HG03066 (cell line): ENCODE measurements around the gene FRMD5.
"Not testable (repeated sequence)": the region's sequence is repeated elsewhere in the genome, so short reads cannot be mapped to it uniquely, and the experiment has no call there.

Source experiments
- ATAC-seq: cut with Tn5 transposase; IDR thresholded peaks from one replicate; pipeline ENCODE4 v1.9.1; 2021; ENCODE audit warnings: low read depth; ENCODE audit not compliant: unreplicated experiment

FRMD5 gene

DNA sequence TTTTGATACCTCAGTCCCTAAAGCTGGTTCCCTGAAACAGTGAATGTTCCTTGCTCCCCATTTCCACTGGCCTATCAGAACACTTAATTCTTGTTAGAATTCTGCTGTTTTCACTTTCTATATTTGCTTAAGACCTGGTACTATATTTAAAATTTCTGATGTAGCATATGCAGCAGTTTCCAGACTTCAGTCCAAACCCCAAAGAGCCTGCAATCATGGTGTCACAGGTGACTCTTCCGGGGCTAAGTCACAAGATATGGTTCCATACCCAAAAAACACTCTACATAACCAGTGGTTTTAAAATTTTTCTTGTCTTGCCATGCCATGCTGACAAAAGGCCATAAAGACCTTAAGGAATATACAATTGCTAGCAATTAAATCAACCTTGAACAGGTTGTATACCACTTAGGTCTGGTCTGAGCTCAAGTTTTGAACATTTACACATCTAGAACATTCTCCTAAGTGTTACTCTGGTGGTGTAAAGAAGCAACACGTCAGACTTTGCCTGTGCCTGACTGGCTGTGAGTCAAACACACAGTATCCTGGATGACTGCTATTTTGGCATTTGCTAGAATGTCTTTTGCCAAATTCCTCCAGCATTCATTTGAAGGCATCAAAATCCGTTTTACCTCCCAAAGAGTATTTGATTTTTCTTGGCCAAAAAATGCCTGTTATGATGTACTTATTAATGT lies 160.0 kb downstream of the FRMD5 start:
- no peak for ATAC-seq

DNA sequence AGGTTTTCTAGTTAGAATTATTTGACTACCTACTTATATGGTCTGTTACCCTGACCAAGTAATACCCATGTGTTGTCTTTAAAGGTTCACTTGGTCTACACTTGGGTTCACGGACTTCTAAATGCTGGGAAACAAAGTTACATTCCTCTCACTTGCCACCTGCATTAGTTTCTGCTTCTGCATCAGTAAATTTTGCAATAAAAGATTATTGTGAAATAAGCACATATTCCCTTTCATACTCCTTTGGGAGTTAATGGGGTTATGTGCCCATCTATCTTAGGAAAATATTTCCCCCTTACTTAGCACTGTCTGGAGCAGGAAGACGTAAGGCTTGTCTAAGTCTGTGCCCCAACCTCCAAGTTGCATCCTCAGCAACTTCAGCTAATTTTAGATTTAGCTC lies 160.7 kb downstream of the FRMD5 start:
- ATAC-seq = no peak

DNA sequence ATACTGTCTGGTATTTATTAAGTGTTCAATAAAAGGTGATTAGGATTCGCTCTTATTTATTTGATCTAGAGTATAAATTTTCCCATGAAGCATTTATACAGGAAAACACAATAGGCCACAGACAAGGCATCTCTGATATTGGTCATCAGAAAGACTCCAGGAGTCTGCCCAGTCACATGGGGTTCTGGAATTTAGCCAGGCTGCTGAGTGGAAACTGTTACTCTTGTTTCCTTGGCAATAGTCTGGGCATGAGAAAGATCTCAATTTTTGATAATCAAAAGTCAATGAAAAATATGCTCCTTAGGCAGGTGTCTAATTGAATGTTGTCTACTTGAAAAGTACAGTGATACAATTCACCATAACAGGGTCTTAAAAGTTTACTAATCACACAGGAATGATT lies 161.2 kb downstream of the FRMD5 start:
- no peak for ATAC-seq

DNA sequence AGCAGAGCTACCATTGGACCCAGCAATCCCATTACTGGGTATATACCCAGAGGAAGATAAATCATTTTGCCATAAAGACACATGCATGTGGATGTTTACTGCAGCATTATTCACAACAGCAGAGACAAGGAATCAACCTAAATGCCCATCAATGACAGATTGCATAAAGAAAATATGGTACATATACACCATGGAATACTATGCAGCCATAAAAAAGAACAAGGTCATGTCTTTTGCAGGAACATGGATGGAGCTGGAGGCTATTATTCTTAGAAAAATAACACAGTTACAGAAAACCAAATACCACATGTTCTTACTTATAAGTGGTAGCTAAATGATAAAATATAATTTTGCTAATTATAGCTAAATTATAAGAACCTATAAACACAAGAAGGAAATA lies 162.3 kb downstream of the FRMD5 start:
- ATAC-seq = not testable (repeated sequence)

DNA sequence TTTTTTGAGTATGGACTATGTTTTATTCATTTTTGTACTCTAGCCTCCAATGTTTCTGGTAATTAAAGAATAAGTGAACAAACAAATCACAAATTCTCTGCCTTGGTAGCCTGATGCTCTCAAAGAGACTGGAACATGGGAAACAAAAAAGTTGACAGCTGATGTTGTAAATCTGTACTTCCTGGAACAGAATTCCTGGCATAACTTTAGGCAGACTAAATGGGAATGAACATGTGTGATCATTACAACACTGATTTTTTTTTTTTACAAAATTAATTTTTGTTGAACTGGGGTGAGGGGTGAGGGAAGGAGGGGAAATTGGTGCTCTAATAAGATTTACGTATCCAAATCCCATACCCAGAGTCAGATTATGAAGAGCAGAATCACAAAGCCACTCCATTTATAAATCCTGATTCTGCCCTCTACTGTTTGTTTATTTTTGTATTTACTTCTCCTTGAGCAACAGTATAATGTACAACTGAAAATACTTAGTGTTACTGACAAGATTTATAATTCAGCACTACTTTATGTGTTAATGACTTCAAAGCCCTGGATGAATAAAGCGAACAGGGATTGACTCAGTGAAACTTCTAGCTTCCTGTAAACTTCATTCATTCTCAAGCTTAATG lies 165.0 kb downstream of the FRMD5 start:
- ATAC-seq = no peak

DNA sequence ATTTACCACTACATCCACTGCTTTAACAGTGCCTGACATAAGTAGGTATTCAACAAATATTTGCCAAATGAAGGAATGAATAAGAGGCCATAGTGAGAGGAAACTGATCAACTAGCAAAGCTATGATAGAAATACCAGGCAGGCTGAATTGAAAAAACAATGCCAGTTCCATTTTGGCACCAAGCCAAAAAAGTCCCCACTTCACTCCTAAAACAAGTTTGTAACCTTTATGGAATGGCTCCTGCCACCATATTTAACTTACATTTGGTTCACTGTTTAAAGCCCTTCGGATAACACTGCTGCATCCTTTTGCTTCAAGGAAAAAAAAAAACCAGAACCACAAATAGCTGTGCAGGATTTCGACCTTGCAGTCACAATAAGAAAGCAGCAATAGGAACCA lies 166.1 kb downstream of the FRMD5 start:
- ATAC-seq = no peak

DNA sequence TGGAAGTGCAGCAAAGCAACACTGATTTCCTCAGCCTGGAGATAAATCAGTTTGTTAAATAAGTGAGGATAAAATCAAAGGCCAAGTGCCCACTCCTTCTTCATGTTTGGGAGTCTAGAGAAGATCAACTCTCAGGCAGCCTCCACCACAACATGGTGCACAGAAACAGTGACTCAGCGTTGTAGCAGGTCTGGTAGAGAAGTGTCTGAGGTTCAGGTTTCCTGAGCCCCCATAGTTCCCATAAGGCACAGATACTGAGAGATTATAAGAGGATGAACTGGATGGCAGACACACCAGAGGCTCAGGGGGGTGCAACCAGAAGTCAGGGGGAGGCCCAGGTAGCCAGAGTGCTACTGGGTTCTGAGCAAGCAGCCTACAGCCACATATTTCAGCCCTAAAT lies 166.7 kb downstream of the FRMD5 start:
- no peak for ATAC-seq

DNA sequence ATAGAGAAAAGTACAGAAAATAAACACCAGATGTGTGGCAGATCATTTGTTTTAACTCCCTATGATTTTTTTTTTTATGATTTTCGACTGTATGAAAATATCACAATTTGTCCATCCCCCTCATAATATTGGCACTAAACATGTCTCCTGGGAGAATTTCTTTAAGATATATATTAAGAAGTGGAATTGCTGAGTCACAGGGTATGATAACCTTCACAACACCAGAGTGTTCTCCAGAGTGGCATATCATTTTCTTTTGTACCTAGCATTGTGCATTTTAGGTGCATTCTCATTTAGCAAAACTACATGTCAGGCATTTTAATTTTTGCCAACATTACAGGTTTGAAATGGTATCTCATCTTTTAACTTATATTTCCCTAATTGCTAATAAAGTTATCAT lies 170.9 kb downstream of the FRMD5 start:
- no peak for ATAC-seq

DNA sequence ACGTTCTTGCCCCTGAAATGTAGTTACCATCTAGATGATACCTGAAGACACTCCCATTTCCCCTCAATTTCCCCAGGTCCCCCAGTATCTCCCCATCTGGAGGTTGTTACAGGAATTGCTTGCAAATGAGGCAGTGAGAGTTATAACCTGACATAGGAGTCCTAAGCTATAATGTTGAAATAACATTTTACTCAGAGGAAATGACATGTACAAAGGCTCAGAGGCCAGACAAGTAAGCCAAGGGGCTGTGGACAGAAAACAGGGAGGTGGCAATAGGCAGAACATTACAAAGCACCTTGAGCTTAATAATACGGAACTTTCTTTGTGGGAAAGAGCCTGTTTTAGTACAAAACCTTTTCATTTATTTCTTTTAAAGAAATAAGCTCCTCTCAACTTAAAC lies 171.9 kb downstream of the FRMD5 start:
- no peak for ATAC-seq

DNA sequence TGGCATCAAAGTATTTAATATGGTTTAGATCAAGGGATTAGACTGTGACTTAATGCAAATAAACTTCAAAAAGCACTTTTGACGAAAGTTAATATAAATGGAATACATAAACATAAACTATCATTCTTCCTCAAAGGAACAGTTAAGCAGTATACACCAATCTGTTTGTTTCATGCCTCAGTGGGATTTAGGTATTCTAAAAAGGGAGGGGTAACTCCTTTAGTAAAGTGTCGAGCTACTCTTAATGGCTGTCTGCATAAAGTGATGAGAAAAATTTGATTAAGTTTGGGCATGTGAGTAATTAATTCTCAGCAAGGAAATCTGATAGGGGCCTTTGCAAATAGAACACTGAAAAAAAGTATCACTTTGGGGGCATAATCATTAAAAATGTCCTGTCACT lies 176.9 kb downstream of the FRMD5 start:
- no peak for ATAC-seq

DNA sequence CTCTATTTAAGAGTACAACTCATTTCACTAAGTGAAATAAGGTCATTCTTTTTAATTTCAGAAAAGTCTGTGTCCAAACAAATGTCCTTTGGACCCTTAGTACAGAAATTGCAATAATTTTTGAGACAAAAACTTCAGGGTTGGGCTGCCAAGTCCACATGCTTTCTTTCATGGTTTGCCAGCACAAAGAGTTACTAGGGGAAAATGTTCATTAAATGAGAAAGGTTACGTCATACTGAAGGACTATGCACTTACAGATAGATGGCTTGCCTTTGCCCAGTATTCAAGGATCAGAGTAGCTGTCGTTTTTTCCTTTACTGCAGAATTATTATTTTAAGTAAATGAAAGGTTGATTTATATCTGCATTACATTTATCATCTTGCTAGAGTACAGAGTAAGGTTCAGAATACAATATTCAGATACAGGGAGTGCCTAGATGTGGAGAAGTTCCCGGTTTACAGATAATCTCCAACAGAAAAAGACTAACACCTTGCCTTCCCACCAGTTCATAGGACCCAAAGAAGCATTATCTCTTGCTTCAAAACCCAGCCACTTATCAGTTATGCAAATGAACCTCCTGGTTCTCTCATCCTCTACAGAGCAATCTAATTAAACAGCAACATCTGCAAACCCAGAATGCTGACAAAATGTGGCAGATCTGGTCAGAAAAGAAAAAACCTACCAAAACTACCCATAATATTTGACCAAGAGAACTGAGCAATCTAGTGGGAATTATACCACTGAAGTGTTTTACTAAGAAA lies 179.3 kb downstream of the FRMD5 start:
- ATAC-seq = no peak

DNA sequence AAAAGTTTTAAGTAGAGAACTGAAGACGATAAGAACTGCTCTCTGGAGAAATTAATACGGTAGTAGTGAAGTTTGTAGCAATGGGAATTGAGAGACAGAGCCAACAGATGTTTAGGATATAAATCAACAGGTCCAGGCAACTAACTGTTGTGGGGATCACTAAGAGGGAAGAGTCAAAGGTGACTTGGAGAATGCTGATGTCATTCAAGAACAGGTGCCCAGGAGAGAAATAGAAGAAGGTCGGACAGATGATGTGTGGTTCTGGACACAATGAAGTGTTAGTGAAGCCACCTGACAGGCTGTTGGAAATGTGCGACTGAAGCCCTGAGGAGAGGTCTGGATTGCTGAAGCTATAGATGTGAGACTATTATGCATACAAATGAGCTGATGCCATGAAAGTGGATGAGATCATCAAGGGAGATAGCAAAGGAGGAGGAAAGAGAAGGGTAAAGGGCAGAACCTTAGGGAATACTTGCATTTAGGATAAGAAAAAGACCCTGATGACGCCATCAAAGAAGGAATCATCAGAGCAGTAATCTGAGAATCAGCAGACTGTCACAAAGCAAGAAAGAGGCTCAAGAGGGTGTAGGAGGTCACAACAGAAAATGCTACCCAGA lies 183.7 kb downstream of the FRMD5 start:
- ATAC-seq = no peak

DNA sequence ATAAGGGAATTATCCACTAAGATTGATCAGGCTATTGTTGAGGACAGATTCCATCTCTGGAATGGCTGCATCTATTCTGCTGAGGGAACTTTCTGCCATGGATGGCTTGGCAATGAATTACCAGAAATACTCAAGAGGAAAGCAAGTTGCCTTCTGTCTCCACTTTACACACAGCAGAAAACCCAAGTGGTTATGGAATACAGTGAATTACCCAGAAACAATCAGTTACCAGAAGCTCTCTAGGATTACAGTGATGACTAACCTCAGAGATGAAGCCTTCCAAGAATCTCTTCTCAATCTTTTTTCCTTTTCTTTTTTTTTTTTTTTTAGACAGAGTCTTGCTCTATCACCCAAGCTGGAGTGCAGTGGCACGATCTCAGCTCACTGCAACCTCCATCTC lies 185.0 kb downstream of the FRMD5 start:
- no peak for ATAC-seq

DNA sequence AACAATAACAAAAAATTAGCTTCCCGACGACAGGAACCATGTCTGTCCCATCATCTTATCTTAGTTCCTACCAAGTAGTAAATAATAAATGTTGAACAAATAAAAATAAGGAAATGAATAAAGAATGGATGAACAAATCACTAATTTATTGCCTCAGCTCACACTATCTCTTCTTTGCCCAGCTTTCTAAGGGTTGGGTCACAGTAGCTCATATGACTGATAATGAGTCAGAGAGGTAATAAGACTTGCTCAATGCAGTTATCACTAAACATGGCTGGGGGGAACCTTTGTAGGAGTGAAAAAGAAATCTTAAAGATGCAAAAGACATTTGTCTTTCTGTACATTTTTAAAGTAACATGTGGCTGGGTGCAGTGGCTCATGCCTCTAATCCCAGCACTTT lies 186.0 kb downstream of the FRMD5 start:
- ATAC-seq = no peak

DNA sequence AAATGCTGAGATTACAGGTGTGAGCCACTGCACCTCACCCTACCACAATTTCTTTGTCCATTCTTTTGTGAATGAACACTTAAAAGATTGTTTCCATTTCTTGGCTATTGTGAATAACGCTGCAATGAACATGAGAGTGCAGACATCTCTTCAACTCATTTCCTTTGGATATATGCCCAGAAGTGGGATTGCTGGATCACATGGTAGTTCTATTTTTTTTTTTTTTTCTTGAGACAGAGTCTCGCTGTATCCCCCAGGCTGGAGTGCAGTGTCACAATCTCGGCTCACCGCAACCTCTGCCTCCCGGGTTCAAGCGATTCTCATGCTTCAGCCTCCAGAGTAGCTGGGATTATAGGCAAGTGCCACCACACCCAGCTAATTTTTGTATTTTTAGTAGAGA lies 194.8 kb downstream of the FRMD5 start:
- ATAC-seq = not testable (repeated sequence)

DNA sequence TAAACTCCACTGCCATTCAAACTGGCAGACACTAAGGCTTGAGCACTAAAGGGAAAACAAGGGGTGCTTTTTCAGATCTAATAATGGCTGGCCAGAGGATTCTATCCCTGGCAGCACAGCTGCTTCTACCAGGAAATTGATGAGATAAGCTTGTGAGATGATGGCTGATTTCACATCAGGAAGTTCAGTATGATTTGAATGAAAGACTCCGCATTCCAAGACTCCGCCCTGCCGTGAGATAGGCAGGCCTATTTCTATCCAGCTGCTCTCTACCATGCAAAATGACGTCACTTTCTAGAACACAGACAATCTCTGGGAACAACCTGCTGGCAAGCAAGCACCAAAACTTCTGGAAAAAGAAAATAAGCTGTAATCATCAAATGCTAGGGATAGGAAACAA lies 196.5 kb downstream of the FRMD5 start:
- ATAC-seq = no peak

DNA sequence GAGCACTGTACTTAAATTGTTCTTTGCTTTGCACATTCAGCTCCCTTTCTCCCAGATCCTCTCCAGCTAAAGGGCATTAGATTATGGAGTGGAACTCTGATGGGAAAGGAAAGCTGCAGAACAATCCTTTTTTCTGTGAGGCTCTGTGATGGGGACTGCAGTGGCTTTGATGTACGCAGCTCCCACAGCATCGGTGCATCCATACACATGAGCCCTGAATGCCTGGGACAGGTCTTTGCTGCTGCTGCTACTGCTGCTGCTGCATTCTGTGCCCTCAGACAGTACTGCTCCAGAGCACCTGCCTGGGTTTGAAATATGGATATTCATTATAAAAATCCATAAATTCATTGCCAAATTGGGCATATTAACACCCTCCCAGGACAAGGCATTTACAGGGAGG lies 203.9 kb downstream of the FRMD5 start:
- ATAC-seq = no peak

DNA sequence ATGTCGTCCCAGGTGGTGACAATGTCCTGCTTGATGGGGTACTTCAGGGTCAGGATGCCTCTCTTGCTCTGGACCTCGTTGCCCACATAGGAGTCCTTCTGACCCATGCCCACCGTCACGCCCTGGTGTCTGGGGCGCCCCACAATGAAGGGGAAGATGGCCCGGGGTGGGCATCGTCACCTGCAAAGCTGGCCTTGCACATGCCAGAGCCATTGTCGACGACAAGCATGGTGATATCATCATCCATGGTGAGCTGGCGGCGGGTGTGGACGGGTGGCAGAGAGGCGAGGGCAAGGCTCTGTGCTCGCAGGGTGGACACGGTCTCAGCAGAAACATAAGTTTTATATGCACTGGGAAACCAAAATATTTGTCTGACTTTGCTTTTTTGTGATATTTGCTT lies 205.1 kb downstream of the FRMD5 start:
- ATAC-seq = no peak

DNA sequence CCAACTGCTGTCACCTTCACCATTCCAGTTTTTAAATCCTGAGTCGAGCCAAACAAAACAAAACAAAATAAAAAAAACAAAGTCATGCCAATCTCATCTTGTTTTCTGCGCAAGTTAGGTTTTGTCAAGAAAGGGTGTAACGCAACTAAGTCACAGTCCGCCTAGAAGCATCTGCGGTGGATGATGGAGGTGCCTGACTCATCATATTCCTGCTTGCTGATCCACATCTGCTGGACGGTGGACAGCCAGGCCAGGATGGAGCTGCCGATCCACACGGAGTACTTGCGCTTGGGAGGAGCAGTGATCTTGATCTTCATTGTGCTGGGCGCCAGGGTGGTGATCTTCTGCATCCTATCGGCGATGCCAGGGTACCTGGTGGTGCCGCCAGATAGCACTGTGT lies 206.2 kb downstream of the FRMD5 start:
- ATAC-seq = no peak

DNA sequence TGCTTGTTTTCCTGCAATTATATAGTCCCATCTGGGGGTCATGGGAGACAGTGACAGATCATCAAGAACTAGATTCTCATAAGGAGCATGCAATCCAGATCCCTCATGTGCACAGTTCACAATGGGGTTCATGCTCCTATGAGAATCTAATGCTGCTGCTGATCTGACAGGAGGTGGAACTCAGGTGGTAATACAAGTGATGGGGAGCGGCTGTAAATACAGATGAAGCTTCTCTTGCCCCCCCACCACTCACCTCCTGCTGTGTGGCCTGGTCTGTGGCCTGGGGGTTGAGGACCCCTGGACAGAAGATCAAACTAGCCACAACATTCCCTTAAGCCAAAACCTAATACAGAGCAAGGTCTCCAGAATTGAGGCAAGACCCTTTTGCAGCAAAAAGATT lies 207.1 kb downstream of the FRMD5 start:
- no peak for ATAC-seq

DNA sequence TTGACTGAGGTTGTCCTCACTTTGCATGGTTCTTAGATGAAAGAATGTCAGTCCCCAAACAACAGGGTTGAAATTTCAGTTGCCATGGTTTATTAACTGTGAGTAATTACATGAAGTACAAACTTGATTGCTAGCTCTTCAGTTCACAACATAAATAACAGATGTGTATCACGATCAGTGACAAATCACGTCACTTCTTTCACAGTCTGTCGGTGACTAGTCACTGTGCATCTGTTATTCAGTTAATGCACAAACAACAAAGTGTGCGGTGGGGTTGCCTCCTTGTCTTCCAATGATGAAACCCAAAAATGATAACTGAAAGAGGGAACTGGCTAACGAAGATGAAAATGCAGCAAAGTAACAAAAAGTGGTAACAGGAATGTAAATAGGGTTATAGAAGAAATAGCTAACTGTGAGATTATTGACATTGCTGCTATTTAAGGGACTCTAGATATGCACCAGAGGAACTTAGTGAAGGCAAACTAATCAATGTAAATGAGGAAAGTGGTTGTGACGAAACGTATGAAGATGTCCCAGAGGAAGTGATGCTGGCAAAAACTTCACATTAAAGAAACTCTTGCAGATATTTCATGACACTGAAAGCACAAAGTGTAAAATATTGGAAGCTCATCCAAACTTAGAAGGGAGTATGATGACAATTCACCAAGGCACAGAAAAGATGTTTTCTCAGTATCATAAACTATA lies 208.9 kb downstream of the FRMD5 start:
- no peak for ATAC-seq
